ENCODE data around the gene RXRG.

RXRG gene

GRCh38 chr1:165449131-165449530 is 4.2 kb upstream of the RXRG start:
- DNase-seq, result no peak

- DNase-seq, result no peak
Observed at GRCh38 chr1:165445388-165445787, 462 bp upstream of the RXRG start.

DNA sequence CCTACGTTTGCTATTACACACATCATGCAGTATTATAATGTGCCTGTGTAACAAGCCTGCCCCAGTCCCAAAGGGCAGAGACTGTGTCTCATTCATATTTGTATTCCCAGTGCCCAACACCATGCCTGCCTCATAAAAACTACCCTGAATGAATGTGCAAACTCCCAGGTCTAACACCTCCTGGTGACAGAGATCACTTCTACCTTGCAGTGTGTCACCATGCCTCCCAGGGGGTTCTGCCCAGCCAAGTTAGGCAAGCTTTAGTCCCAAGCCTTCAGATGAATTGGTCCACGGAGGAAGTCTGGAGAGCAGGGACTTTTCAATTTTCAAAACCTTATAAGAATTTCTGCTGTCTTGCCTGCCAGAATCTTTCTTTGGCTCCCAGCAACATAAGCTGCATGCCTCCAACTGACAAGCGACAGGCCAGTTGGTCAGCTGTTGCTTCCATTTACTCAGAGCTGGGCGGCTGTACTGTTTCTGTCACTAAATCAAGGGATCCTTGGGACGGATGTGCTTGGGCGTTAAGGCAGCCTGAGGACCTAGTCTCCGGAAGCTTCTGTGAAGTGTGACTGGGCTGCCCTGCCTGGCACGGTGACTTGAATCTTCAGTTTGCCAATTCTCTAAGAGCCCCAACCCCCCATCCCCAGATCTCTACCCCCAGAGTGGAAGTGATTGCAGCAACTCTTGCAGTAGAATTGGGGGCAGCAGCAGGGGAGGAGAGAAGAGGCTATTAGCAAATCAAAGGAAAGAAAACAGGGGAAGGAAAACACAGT is 1.2 kb downstream of the RXRG start:
- DNase-seq, result no peak

DNA sequence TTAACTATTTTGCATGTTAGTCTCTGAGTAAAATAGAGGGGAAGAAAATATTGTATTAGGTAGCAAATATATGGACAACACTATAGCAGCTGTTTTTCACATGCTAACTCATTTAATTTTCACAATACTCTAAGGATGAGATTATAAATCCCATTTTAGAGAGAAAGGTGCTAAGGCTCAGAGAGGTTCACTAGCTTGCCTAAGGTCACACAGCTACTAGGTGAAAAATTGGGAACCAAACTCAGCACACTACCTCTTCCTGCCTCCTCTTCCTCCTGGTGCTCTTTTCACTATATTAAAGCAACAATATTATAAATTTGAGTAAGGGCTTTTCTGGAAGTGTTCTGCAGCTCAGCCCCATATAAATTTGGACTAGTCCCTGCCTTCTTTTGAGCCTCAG is 2.3 kb downstream of the RXRG start:
- DNase-seq, result no peak

GRCh38 chr1:165442053-165442452 is 2.9 kb downstream of the RXRG start:
- no peak for DNase-seq

DNA sequence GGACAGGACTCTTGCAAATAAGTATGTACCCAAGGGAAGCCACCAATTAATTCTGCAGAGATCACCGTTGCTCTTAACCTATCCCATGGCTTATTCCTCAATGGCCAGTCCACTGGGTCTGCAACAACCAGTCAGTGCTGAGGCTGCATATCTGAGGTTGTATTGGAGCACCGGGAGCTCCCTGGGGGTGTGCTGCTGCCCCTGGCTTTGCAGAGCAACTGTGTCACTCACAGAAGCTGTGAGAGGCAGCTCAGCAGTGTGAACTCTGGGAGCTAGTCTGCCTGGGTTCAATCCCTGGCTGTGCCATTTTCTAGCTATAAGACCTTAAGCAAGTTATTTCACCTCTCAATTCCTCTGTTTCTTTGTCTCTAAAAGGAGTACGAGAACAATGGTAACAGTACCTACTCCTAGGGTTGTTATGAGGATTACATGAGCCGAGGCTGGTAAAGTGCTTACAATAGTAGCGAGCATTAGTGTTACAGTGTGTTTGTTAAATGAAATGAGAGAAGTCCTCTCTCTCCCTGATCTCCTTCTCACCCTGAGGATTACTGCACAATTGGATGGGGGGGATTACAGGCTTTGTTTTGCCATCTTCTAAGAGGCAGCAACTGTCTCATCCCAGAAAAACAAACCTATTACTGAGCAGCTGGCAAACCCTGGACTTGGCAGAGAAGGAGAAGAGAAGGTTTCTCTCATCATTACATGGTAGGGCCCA is 3.6 kb downstream of the RXRG start:
- no peak for DNase-seq

GRCh38 chr1:165439330-165439729 is 5.6 kb downstream of the RXRG start:
- DNase-seq, result no peak

DNA sequence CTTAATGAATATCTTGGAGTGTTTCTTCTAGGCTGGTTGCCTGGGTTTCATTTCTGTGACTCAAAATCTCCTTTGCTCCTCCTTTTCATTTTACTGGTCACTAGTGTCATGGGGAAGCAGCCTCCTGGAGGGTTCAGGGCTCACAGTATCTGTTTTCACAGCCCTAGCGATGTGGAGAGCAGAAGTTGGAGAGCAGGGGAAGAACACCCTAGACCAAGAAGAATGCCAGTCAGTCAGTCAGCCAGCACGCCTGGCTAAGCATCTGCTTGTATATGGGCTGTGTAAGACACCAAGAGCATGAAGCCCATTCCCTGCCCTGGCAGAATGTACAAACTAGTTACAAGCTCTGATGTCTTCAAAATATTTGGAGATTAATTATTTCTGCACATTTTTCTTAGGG is 7.9 kb downstream of the RXRG start:
- DNase-seq, result no peak

- no peak for DNase-seq
Observed at GRCh38 chr1:165435801-165436200, 9.1 kb downstream of the RXRG start.

- no peak for DNase-seq
Observed at GRCh38 chr1:165434281-165434680, 10.6 kb downstream of the RXRG start.

DNA sequence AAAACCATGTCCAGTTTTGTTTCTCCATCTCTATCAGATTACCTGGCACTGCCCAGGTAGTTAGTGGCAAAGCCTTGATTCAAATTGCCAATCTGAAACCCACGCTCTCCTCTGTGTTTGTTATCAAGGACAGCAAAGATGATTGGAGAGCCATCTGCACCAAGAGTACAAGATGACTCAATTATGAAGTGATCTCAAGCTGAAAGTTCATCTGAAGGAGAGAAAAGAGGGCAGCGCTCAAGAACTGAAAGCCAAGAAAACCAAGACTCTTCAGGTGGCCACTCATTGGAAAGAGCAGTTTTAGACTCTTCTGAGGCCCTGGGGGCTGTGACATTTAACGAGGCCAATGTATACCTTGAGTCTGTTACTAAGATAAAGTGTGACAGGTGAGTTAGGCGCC is 13.8 kb downstream of the RXRG start:
- DNase-seq, result no peak

GRCh38 chr1:165426745-165427144 is 18.2 kb downstream of the RXRG start:
- no peak for DNase-seq

DNA sequence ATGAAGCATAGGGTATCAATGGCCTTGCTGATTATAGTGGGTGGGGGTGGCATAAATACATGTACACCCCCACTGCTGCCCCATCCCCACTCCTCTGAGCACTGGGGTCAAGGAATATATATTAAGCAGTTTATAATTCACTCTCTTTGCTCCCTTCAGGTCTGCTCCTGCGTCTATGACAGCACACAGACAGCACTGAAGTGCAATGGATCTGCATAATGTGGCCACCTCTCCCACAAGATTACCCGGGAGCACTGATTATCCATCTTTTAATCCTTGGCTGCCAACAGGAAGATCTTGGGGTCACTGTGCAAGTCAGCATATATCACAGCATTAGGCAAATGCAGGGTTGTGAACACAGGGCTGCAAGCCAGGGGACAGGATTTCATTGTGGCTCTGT is 19.3 kb downstream of the RXRG start:
- no peak for DNase-seq

- no peak for DNase-seq
Observed at GRCh38 chr1:165424454-165425216, 20.3 kb downstream of the RXRG start.

DNA sequence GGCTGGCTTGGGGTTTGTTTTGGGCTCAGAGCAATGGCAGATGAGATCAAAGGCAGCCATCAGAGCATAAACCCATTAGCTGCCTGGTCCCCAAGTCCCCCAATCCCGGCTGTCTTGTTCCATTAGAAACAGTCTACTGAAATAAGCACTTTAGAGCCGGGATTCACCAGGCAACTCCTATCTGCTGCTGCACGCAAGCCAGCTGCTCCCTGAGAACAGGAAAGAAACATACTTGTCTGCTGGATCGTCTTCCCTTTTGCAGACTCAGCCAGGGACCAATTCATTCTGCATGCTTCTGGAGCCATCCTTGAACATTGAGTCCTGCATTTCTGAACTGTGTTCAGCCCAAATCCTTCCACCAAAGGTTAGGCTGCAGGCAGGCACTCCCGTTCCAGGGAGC is 21.8 kb downstream of the RXRG start:
- DNase-seq, result no peak

DNA sequence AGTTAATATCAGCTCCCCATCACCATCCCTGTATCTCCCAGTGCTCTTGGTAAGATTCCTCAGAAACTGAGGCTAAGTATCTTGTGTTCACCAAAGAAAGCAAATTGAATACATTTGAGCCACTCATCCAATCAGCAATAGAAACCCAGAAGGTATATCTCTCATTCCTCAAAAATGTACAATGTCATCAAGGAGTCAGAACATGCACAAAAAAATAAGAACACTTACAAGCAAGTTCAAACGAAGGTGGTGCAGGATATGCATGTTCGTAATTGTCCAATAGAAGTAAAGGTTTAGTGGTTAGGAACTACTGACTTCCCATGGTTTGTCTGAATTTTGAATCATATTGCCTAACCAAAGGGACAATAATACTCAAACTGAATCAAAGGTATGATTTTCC is 24.3 kb downstream of the RXRG start:
- no peak for DNase-seq

GRCh38 chr1:165419839-165420238 is 25.1 kb downstream of the RXRG start:
- DNase-seq, result no peak

DNA sequence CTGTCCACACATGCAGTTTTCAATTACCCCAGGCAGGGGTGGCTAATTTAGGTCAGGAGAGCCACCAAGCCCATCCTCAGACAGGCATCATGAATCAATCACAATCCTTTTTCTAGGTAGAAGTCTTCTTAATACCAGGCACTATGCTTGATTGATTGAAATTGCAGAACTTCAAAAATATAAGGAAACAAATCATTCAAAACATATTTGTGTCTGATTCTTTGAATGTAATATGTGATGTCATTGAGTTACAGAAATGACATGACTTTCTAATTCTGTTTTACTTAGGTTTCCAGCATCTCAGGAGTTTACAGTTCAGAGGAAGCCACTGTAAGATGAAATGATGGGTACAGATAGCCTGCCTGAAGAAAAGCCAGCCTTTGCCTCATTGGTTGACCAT is 26.7 kb downstream of the RXRG start:
- DNase-seq, result no peak

- DNase-seq, result no peak
Observed at GRCh38 chr1:165416876-165417275, 28.1 kb downstream of the RXRG start.

- DNase-seq, result no peak
Observed at GRCh38 chr1:165415068-165415467, 29.9 kb downstream of the RXRG start.

DNA sequence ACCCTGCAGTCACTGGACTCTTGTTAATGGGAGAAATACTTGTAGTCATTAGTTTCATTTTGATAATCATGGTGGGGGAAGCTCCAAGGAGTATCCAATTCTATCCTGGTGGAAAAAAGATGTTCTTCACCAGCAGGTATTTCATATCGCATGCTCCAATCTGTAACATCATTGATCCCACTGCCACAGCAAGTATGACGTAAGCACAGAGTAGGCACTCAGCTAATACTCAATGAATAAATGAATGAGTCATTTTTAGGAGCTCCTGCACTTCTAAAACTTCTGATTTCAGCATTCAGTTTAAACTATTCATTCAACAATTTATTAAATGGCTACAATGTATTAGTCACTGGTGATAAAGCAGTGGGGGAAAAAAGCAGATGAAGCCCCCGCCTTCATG is 30.3 kb downstream of the RXRG start:
- DNase-seq, result no peak

- no peak for DNase-seq
Observed at GRCh38 chr1:165411396-165411795, 33.5 kb downstream of the RXRG start.

DNA sequence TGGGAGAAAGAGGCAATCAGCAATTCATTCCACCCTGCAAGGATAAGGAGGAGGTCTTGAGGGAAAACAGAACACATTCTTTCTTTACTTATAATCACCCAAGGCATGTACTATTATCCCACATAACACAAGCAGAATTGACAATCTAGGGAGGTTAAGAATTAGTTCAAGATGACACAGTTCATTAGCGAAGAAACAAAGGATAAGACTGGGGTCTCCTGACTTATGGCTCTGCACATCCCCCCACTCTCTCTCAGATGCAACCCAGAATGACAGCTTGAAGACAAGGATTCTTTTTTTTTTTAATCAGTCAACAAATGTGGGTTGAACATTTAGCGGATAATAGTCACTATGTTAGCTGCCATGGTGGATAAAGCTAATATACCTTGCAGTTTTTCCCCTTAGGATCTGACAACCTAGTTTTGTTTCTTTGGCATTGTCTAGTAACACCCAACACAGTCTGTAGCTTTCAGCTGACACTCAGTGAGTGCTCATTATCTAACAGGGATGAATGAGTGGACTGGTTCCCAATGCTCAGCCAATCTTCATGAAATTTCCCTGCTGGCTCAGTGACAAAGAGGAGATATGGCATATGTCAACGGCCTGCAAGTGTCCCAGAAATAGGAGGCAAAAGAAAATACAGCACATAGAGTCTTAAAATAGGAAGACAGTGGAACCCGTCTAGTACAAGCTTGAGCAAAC is 35.1 kb downstream of the RXRG start:
- no peak for DNase-seq

All from activated CD4-positive, CD25-positive, alpha-beta regulatory T cell (primary cell).